ENCODE results near the gene CD86. TPM values are rescaled to one million over a fixed set of nuclear protein-coding genes. Genes with fewer than 3 reads are reported as not detected.

Gene CD86
- total and polyA plus RNA-seq, 9 of the 15 experiments (the other 6 are each of a cell fraction or from before 2014, with no cell fraction given), result 0.16 TPM; not detected in 8

DNA sequence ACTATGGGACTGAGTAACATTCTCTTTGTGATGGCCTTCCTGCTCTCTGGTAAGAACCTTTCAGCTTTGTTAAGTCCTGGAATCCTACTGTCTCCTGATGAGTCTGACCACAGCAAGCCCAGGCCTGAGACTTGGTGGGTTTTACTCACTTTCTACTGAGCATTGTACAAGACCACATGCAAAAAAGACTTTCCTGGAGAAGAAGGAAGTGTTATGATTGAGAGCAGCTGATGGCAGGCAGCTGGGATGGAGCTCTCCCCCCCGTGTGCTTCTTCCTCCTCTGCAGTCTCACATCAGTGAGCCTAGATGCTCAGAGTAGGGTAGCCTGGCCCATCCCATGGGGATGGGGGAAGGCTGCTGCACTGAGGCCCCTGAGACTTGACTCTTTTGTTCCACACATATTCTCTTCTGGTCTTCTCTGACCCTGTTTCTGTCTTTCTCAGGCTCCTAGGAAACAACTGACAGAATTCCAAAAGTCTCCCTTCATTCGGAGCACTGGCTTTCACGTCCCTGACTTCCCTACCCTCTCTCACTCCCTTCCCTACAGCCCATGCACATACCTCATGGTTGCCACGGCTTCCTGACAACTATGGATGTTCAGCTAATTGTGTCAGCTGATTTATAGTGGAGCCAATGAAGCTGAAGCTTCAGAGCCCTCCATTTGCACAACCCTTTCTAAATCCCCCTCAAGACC is 36.6 kb downstream of the CD86 start (continued):
- TF ChIP-seq, protein P1, sequence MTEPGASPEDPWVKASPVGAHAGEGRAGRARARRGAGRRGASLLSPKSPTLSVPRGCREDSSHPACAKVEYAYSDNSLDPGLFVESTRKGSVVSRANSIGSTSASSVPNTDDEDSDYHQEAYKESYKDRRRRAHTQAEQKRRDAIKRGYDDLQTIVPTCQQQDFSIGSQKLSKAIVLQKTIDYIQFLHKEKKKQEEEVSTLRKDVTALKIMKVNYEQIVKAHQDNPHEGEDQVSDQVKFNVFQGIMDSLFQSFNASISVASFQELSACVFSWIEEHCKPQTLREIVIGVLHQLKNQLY (CRISPR knock-in tag; conservative IDR thresholded peaks at IDR 0.05), result no peak
- TF ChIP-seq, protein P2, sequence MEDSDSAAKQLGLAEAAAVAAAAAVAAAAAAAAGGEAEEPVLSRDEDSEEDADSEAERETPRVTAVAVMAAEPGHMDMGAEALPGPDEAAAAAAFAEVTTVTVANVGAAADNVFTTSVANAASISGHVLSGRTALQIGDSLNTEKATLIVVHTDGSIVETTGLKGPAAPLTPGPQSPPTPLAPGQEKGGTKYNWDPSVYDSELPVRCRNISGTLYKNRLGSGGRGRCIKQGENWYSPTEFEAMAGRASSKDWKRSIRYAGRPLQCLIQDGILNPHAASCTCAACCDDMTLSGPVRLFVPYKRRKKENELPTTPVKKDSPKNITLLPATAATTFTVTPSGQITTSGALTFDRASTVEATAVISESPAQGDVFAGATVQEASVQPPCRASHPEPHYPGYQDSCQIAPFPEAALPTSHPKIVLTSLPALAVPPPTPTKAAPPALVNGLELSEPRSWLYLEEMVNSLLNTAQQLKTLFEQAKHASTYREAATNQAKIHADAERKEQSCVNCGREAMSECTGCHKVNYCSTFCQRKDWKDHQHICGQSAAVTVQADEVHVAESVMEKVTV (CRISPR knock-in tag; IDR thresholded peaks at IDR 0.05), result no peak
- TF ChIP-seq KHSRP (IDR thresholded peaks at IDR 0.05), result no peak
- TF ChIP-seq NFE2 (IDR thresholded peaks at IDR 0.05; ENCODE audit: low read depth), result no peak

DNA sequence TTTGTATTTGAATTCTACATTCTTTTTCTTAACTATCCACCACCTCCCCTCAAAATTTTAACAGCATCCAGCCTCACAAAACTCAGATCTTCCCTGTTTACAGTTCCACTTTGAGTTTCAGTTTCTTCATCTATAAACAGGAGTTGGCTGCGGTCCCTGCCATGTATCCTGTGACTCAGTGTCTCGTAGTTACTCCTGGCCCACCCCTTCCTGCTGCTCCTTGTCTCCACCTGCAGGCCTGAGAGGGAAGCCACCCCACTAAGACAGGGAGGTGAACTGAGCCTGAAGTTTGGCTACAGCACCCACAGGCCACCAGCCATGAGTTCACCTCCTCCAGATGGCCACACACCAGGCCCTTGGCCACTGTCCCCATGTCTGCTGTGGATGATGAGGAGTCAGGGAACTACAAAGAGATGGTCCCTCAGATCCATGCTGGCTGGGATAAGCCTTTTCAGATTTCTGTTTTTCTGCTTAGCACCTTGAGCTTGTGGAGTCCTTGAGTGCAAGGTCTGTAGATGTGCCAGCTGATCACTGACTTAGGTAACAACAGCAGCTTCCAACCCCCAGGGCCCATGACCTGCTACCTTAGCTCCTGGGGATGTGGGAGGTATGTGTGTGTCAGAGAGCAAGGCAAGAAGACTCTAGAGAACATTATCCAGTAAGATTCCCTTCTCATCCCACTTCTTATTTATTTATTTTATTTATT is 37.5 kb downstream of the CD86 start:
- ChIA-PET POLR2A (no interaction called here), CTCF (ENCODE audit: low intra/inter-chr PET ratio) (no interaction called here)
- intact Hi-C loops (cut with micrococcal nuclease), result no loop called here
- in situ Hi-C loops (cut with MboI), result no loop called here
- H3K79me2 ChIP-seq (ENCODE audit: control insufficient read depth, insufficient read depth, low read length), result no peaks in the 10 kb centered on the region
- no peaks in the 10 kb centered on the region for H3K27me3 ChIP-seq (ENCODE audit: control insufficient read depth in 2 of 2, insufficient read depth in 2 of 2, low read length in 2 of 2)
- H3K4me1 ChIP-seq (replicated peaks in 1 of 2; ENCODE audit: control insufficient read depth in 2 of 2, insufficient read depth in 2 of 2, low read length in 2 of 2), result no peaks in the 10 kb centered on the region
- H2AFZ ChIP-seq (ENCODE audit: low read depth, low read length), result no peak overlapping the region
- H3K9ac ChIP-seq (ENCODE audit: insufficient read depth in 1 of 2, low read depth in 2 of 2, low read length in 2 of 2), result no peak overlapping the region
- H4K20me1 ChIP-seq (replicated peaks; ENCODE audit: control insufficient read depth, insufficient read depth, low read length), result no peaks in the 10 kb centered on the region
- no TSS peak for BruUV-seq (replicated peaks)
- H3K9me3 ChIP-seq (replicated peaks; ENCODE audit: control insufficient read depth, insufficient read depth, low read depth, low read length), result no peaks in the 10 kb centered on the region
- DNase-seq (ENCODE audit: extremely low read depth in 1 of 4, low spot score in 3 of 4) (peak; percentile 13 to 28 (median 21)), FAIRE-seq (no peak), ATAC-seq (peak; percentile 81)
- no peak overlapping the region for H3K27ac ChIP-seq (ENCODE audit: extremely low read depth, low read depth, low read length)
- no peaks in the 10 kb centered on the region for H3K9me1 ChIP-seq (ENCODE audit: control insufficient read depth, insufficient read depth, low read length)
- no peak overlapping the region for H3K4me2 ChIP-seq (ENCODE audit: insufficient read depth, low read length)
- H3K4me3 ChIP-seq, result no peak overlapping the region
- no peaks in the 10 kb centered on the region for H3K36me3 ChIP-seq (ENCODE audit: control insufficient read depth, insufficient read depth, low read length)
- 0% methylated on average over 1 of the region's 2 CpGs for WGBS (ENCODE audit: insufficient coverage, low coverage, missing lambda C conversion rate)
- TF ChIP-seq RAD21 (CRISPR knock-in tag; conservative IDR thresholded peaks at IDR 0.05 in 1 of 2, IDR thresholded peaks at IDR 0.05 in 1 of 2) (peak; percentile 39 to 56; a peak in 3 of 4 replicates), SMC3 (conservative IDR thresholded peaks at IDR 0.05; ENCODE audit: insufficient read depth, low read depth, low read length) (0 out of 2 replicates have a peak, but pooled peaks have one; percentile 21), ZNF143 (CRISPR knock-in tag; IDR thresholded peaks at IDR 0.05) (no peak), ZNF274 (IDR thresholded peaks at IDR 0.05; ENCODE audit: borderline replicate concordance, low read depth, low read length) (no peak)
